ENCODE measurements around the gene MXI1.
"Not testable (repeated sequence)": the region's sequence is repeated elsewhere in the genome, so short reads cannot be mapped to it uniquely, and the experiment has no call there.

The MXI1 gene

GRCh38 chr10:110241841-110242240 lies 34.4 kb downstream of the MXI1 start:
- no peak for TF ChIP-seq CTCF (IDR thresholded peaks at IDR 0.05; ENCODE audit: low read depth, low read length, poor library complexity, severe bottlenecking)
- H3K4me1 ChIP-seq (ENCODE audit: control insufficient read depth, low read length), result no peaks in the 10 kb centered on the region
- H3K4me3 ChIP-seq (ENCODE audit: low read length), result no peak overlapping the region
- no peaks in the 10 kb centered on the region for H3K27me3 ChIP-seq (ENCODE audit: control insufficient read depth, low read length)
- no peaks in the 10 kb centered on the region for H4K20me1 ChIP-seq (ENCODE audit: control insufficient read depth, insufficient read depth, low read depth, low read length)
- H3K4me2 ChIP-seq (ENCODE audit: low read length), result no peak overlapping the region
- no peaks in the 10 kb centered on the region for H3K9me2 ChIP-seq (replicated peaks; ENCODE audit: control insufficient read depth, low read length)
- H3K27ac ChIP-seq (ENCODE audit: low read depth, low read length), result no peak overlapping the region
- H3K36me3 ChIP-seq (ENCODE audit: control insufficient read depth, low read length), result 0 out of 2 replicates have a peak, but pooled peaks cover 3% of the 10 kb centered on the region
- no peaks in the 10 kb centered on the region for H3F3A ChIP-seq (ENCODE audit: control insufficient read depth, insufficient read depth)
- no peaks in the 10 kb centered on the region for H3K79me2 ChIP-seq (ENCODE audit: control insufficient read depth, low read length)
- no peaks in the 10 kb centered on the region for H3K9me3 ChIP-seq (ENCODE audit: control insufficient read depth, insufficient read depth, low read length)

GRCh38 chr10:110242511-110242910 lies 35.1 kb downstream of the MXI1 start:
- Histone ChIP-seq H3K9me3 (ENCODE audit: control insufficient read depth, insufficient read depth, low read length) (no peaks in the 10 kb centered on the region), H3F3A (ENCODE audit: control insufficient read depth, insufficient read depth) (no peaks in the 10 kb centered on the region), H3K9me2 (replicated peaks; ENCODE audit: control insufficient read depth, low read length) (no peaks in the 10 kb centered on the region), H3K4me1 (ENCODE audit: control insufficient read depth, low read length) (no peaks in the 10 kb centered on the region), H3K36me3 (ENCODE audit: control insufficient read depth, low read length) (0 out of 2 replicates have a peak, but pooled peaks cover 3% of the 10 kb centered on the region), H3K27ac (ENCODE audit: low read depth, low read length) (no peak overlapping the region), H4K20me1 (ENCODE audit: control insufficient read depth, insufficient read depth, low read depth, low read length) (no peaks in the 10 kb centered on the region), H3K79me2 (ENCODE audit: control insufficient read depth, low read length) (no peaks in the 10 kb centered on the region), H3K4me3 (ENCODE audit: low read length) (no peak overlapping the region), H3K4me2 (ENCODE audit: low read length) (no peak overlapping the region), H3K27me3 (ENCODE audit: control insufficient read depth, low read length) (no peaks in the 10 kb centered on the region)
- TF ChIP-seq EZH2phosphoT487 (IDR thresholded peaks at IDR 0.05; ENCODE audit: borderline replicate concordance, low read length), result no peak
- TF ChIP-seq CTCF (IDR thresholded peaks at IDR 0.05; ENCODE audit: low read depth, low read length, poor library complexity, severe bottlenecking), result no peak

- Histone ChIP-seq H3K27me3 (ENCODE audit: control insufficient read depth, low read length) (no peaks in the 10 kb centered on the region), H3K4me1 (ENCODE audit: control insufficient read depth, low read length) (no peaks in the 10 kb centered on the region), H3K36me3 (ENCODE audit: control insufficient read depth, low read length) (0 out of 2 replicates have a peak, but pooled peaks cover 3% of the 10 kb centered on the region), H3K9me2 (replicated peaks; ENCODE audit: control insufficient read depth, low read length) (no peaks in the 10 kb centered on the region), H4K20me1 (ENCODE audit: control insufficient read depth, insufficient read depth, low read depth, low read length) (no peaks in the 10 kb centered on the region), H3K4me3 (ENCODE audit: low read length) (no peak overlapping the region), H3F3A (ENCODE audit: control insufficient read depth, insufficient read depth) (no peaks in the 10 kb centered on the region), H3K9me3 (ENCODE audit: control insufficient read depth, insufficient read depth, low read length) (no peaks in the 10 kb centered on the region), H3K79me2 (ENCODE audit: control insufficient read depth, low read length) (no peaks in the 10 kb centered on the region), H3K27ac (ENCODE audit: low read depth, low read length) (no peak overlapping the region), H3K4me2 (ENCODE audit: low read length) (no peak overlapping the region)
- TF ChIP-seq CTCF (IDR thresholded peaks at IDR 0.05; ENCODE audit: low read depth, low read length, poor library complexity, severe bottlenecking) (no peak), EZH2phosphoT487 (IDR thresholded peaks at IDR 0.05; ENCODE audit: borderline replicate concordance, low read length) (no peak)
Measured at GRCh38 chr10:110244550-110244949, 37.1 kb downstream of the MXI1 start.

GRCh38 chr10:110247833-110248232 lies 40.4 kb downstream of the MXI1 start:
- not testable (repeated sequence) for H3K4me1 ChIP-seq (ENCODE audit: control insufficient read depth, low read length); H3K27me3 ChIP-seq (ENCODE audit: control insufficient read depth, low read length); H3K4me3 ChIP-seq (ENCODE audit: low read length); H3F3A ChIP-seq (ENCODE audit: control insufficient read depth, insufficient read depth); H3K9me2 ChIP-seq (replicated peaks; ENCODE audit: control insufficient read depth, low read length); H3K79me2 ChIP-seq (ENCODE audit: control insufficient read depth, low read length); H3K9me3 ChIP-seq (ENCODE audit: control insufficient read depth, insufficient read depth, low read length); H3K27ac ChIP-seq (ENCODE audit: low read depth, low read length); H3K36me3 ChIP-seq (ENCODE audit: control insufficient read depth, low read length); H4K20me1 ChIP-seq (ENCODE audit: control insufficient read depth, insufficient read depth, low read depth, low read length); H3K4me2 ChIP-seq (ENCODE audit: low read length)

- H3K79me2 ChIP-seq (ENCODE audit: control insufficient read depth, low read length); H3K4me1 ChIP-seq (ENCODE audit: control insufficient read depth, low read length); H3K9me2 ChIP-seq (replicated peaks; ENCODE audit: control insufficient read depth, low read length); H3K9me3 ChIP-seq (ENCODE audit: control insufficient read depth, insufficient read depth, low read length); H3K4me2 ChIP-seq (ENCODE audit: low read length); H3F3A ChIP-seq (ENCODE audit: control insufficient read depth, insufficient read depth); H4K20me1 ChIP-seq (ENCODE audit: control insufficient read depth, insufficient read depth, low read depth, low read length); H3K4me3 ChIP-seq (ENCODE audit: low read length); H3K27ac ChIP-seq (ENCODE audit: low read depth, low read length); H3K36me3 ChIP-seq (ENCODE audit: control insufficient read depth, low read length); H3K27me3 ChIP-seq (ENCODE audit: control insufficient read depth, low read length): not testable (repeated sequence)
Measured at GRCh38 chr10:110249489-110249888, 42.1 kb downstream of the MXI1 start.

- H3K4me1 ChIP-seq (ENCODE audit: control insufficient read depth, low read length); H3K27me3 ChIP-seq (ENCODE audit: control insufficient read depth, low read length); H4K20me1 ChIP-seq (ENCODE audit: control insufficient read depth, insufficient read depth, low read depth, low read length); H3K4me3 ChIP-seq (ENCODE audit: low read length); H3K9me3 ChIP-seq (ENCODE audit: control insufficient read depth, insufficient read depth, low read length); H3K4me2 ChIP-seq (ENCODE audit: low read length); H3K79me2 ChIP-seq (ENCODE audit: control insufficient read depth, low read length); H3K27ac ChIP-seq (ENCODE audit: low read depth, low read length); H3F3A ChIP-seq (ENCODE audit: control insufficient read depth, insufficient read depth); H3K9me2 ChIP-seq (replicated peaks; ENCODE audit: control insufficient read depth, low read length); H3K36me3 ChIP-seq (ENCODE audit: control insufficient read depth, low read length): not testable (repeated sequence)
Measured at GRCh38 chr10:110251392-110251791, 44.0 kb downstream of the MXI1 start.
